Esophagus muscularis mucosa (tissue), 3 donors: ENCODE data around the gene OBSCN.

Source experiments
- CTCF ChIP-seq, 3 experiments: fragments of 200-600 bp in 2 of 3; fragments of 450-650 bp in 1 of 3; sonication (generic) in 2 of 3; IDR thresholded peaks; one replicate each; pipeline ENCODE4 v1.5.1; 2017 to 2019; ENCODE audit warnings: antibody characterized with exemption in 3 of 3, mild to moderate bottlenecking in 2 of 3, moderate library complexity in 1 of 3
- POLR2A ChIP-seq: fragments of 450-650 bp; IDR thresholded peaks from one replicate; pipeline ENCODE4 v1.6.1; 2017; ENCODE audit warnings: antibody characterized with exemption, moderate library complexity, mild to moderate bottlenecking, low read depth

- TF ChIP-seq CTCF (IDR thresholded peaks at IDR 0.05) (no peak), POLR2A (no peak)
These were observed 171.1 kb downstream of the OBSCN start for GRCh38 chr1:228378873-228379460.
